Middle frontal gyrus (tissue), 1 donor: ENCODE data around the gene C12orf54.
"Not testable (repeated sequence)": the region's sequence is repeated elsewhere in the genome, so short reads cannot be mapped to it uniquely, and the experiment has no call there.

Source experiments
- DNase-seq: peaks from one replicate; pipeline ENCODE4 v3.0.0-alpha.2; 2015; ENCODE audit warnings: low spot score; ENCODE audit errors: extremely low spot score

C12orf54 gene

DNA sequence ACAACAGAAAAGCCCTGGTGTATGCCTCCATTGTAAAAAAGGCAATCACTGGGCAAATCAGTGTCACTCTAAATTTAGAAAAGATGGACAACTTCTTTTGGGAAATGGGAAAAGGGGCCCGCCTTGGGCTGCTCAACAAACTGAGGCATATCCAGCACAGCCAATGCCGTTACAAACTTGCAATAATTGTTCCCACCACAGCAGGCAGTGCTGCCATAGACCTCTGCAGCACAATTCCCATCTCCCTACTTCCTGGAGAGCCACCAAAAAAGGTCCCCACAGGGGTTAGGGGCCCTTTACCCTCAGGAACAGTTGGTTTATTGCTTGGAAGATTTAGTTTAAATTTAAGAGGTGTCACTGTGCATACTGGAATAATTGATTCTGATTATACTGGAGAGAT is 26.7 kb downstream of the C12orf54 start:
- no peak for DNase-seq

- DNase-seq = no peak
These were observed 27.8 kb downstream of the C12orf54 start for GRCh38 chr12:48510111-48510510.

DNA sequence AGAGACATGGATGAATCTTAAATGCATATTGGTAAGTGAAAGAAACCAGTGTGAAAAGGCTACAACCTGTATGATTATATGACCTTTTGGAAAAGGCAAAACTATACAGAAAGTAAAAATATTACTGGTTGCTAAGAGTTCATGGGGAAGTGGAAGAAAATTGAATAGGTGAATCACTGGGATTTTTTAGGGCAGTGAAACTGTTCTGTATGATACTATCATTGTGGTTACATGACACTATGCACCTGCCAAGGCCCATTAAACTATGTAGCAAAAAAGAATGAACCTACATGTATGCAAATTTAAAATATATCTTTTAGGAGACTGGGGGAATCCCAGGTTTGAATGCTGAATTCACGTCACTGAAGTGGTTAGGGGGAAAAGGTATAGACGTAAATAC is 30.6 kb downstream of the C12orf54 start:
- DNase-seq = no peak

GRCh38 chr12:48514728-48515127 is 32.4 kb downstream of the C12orf54 start:
- DNase-seq = no peak

DNA sequence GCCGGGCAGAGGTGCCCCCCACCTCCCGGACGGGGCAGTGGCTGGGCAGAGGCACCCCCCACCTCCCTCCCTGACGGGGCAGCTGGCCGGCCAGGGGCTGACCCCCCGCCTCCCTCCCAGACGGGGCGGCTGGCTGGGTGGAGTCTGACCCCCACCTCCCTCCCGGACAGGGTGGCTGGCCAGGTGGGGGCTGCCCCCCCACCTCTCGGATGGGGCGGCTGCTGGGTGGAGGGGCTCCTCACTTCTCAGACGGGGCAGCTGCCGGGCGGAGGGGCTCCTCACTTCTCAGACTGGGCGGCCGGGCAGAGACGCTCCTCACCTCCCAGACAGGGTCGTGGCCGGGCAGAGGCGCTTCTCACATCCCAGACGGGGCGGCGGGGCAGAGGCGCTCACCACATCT is 38.1 kb downstream of the C12orf54 start:
- not testable (repeated sequence) for DNase-seq

- DNase-seq = no peak
These were observed 43.0 kb downstream of the C12orf54 start, which contains the start of gene OR8S1 for GRCh38 chr12:48525332-48525731. OR8S1 (plus strand) TSS chr12:48525632; CDS start chr12:48525632, 0 bp downstream.

DNA sequence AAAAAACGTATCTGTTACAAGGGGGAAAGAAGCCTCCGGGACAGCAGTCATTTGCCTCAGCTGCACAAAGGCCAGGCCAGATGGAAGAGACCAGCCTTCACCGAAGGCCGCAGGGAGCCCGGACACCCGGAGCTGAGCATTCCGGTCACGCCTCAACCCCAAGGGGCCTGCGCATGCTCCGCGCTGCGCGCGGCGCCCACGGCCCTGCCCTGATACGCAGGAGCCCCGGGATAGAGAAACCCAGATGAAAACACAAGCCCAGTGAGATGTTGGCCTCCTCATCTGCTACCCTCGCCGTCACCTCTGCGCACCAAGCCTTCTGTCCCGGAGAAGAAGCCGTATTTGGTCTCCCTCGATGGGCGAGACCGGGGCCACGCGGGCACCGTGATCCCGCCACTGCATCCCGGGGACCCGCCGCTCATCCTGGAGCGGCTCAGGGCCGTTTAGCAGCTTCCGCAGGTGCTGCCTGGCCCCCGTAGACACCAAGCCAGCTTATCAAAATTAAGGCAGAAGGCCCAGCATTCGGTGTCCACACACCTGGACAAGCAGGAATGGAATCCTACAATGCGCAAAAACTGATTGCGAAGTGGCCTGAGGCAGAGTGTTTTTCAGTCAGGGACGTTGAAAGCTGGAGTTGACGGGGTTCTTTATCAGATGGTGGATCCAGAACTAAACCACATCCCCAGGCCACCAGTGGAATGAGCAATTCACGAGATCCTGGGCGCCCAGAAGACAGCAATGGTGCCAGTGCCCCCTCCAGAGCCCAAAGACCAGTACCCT is 45.8 kb downstream of the C12orf54 start:
- no peak for DNase-seq

DNA sequence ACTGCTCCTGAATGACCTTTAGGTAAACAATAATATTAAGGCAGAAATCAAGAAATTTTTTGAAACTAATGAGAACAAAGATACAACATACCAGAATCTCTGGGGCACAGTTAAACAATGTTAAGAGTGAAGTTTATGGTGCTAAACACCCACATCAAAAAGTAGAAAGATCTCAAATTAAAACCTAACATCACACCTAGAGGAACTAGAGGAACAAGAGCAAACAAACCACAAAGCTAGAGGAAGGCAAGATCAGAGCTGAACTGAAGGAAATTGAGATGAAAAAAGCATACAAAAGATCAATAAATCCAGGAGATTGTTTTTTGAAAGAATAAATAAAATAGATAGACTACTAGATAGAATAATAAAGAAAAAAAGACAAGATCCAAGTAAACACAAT is 50.3 kb downstream of the C12orf54 start:
- no peak for DNase-seq

DNA sequence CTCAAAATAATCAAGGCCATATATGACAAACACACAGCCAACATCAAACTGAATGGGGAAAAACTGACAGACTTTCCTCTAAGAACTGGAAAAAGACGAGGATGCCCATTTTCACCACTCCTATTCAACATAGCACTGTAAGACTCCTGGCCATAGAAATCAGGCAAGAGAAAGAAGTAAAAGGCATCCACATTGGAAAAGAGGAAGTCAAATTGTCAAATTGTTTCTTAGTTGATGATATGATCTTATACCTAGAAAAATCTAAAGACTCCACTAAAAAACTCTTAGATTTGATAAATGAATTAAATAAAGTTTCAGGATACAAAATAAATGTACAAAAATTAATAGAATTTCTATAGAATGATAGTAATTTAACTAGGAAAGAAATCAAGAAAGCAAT is 54.3 kb downstream of the C12orf54 start:
- no peak for DNase-seq

DNA sequence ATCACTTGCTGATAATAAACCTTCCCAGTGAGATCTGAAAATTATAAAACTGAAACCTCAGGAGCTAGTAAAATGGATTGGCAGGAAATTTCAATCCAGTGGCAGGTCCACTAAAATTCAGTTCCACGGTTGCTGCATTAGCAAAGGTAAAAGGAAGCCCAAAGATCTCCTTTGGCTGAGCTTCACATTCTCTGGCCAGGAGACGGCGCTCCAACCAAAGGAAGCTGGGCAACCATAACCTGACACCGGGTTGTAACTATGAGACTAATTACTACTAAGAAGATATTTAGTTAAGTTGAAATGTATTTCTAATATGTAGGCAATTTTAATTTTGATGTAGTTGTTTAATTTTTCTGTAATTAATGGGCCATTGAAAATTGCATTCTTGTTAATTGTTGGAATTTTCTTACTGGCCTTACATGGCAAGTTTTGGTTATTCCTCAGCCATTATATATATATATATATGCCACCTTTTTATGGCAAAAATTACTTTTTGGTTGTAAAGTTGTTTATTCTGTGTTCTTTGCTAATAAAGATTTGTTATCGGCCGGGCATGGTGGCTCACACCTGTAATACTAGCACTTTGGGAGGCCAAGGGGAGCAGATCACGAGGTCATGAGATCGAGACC is 60.1 kb downstream of the C12orf54 start:
- DNase-seq = no peak

GRCh38 chr12:48545833-48546469 is 63.7 kb downstream of the C12orf54 start:
- DNase-seq = no peak
